HepG2 (cell line): ENCODE data around the gene ABCA3. TPM values are rescaled to one million over a fixed set of nuclear protein-coding genes. Genes with fewer than 3 reads are reported as not detected.

Experiments
- ARNT ChIP-seq: fragments of 450-650 bp; IDR thresholded peaks from 2 replicates; pipeline ENCODE4 v1.6.1; 2017
- CERS6 ChIP-seq: sonication (generic); formaldehyde crosslinking; IDR thresholded peaks from 2 replicates; pipeline ENCODE4 v1.5.0; 2020; ENCODE audit warnings: missing genetic modification reagents
- ETS1 ChIP-seq: sonication (generic); formaldehyde crosslinking; IDR thresholded peaks from 2 replicates; pipeline ENCODE4 v1.4.0; 2020; ENCODE audit warnings: missing genetic modification reagents
- FOXA1 ChIP-seq, 2 experiments: fragments of 450-650 bp in 1 of 2; sonication (generic) in 1 of 2; formaldehyde crosslinking in 1 of 2; IDR thresholded peaks; 2 replicates each; pipeline versions ENCODE4 v1.4.0 to v1.6.1; 2016 to 2020; ENCODE audit warnings: missing genetic modification reagents in 1 of 2
- KAT7 ChIP-seq: IDR thresholded peaks from 2 replicates; pipeline ENCODE4 v1.6.1; 2018; ENCODE audit warnings: borderline replicate concordance, missing compliant biosample characterization
- KAT8 ChIP-seq: IDR thresholded peaks from 2 replicates; pipeline ENCODE4 v1.6.1; 2016; ENCODE audit warnings: missing genetic modification reagents, missing compliant biosample characterization
- PHB2 ChIP-seq: fragments of 450-650 bp; IDR thresholded peaks from 2 replicates; pipeline ENCODE4 v1.6.1; 2018; ENCODE audit not compliant: partially characterized antibody
- POGZ ChIP-seq: sonication (generic); formaldehyde crosslinking; IDR thresholded peaks from 2 replicates; pipeline ENCODE4 v1.4.0; 2020; ENCODE audit warnings: mild to moderate bottlenecking, missing genetic modification reagents
- RCOR2 ChIP-seq: IDR thresholded peaks from 2 replicates; pipeline ENCODE4 v1.6.1; 2016; ENCODE audit warnings: missing biosample characterization, missing genetic modification reagents
- SAFB2 ChIP-seq: sonication (generic); formaldehyde crosslinking; IDR thresholded peaks from 2 replicates; pipeline ENCODE4 v1.5.1; 2020; ENCODE audit warnings: missing genetic modification reagents, low read depth, mild to moderate bottlenecking, borderline replicate concordance
- SP140L ChIP-seq: sonication (generic); formaldehyde crosslinking; IDR thresholded peaks from 2 replicates; pipeline ENCODE4 v1.4.0; 2020; ENCODE audit warnings: missing genetic modification reagents, borderline replicate concordance
- SRSF4 ChIP-seq: fragments of 200-400 bp; formaldehyde crosslinking; IDR thresholded peaks from one replicate; pipeline ENCODE4 v1.6.1; 2018; ENCODE audit warnings: mild to moderate bottlenecking, low read depth, low read length, moderate library complexity; ENCODE audit not compliant: poor library complexity, severe bottlenecking
- TEF ChIP-seq: sonication (generic); formaldehyde crosslinking; IDR thresholded peaks from 2 replicates; pipeline ENCODE4 v1.5.0; 2020; ENCODE audit warnings: missing genetic modification reagents
- THAP8 ChIP-seq: sonication (generic); formaldehyde crosslinking; IDR thresholded peaks from 2 replicates; pipeline ENCODE4 v1.5.1; 2020; ENCODE audit warnings: missing genetic modification reagents, mild to moderate bottlenecking, borderline replicate concordance
- YEATS2 ChIP-seq: sonication (generic); formaldehyde crosslinking; IDR thresholded peaks from 2 replicates; pipeline ENCODE4 v1.4.0; 2020; ENCODE audit warnings: missing genetic modification reagents, borderline replicate concordance
- YY1 ChIP-seq: IDR thresholded peaks from 2 replicates; pipeline ENCODE4 v1.6.1; 2011; ENCODE audit warnings: low read length, low read depth, moderate library complexity, mild to moderate bottlenecking; ENCODE audit not compliant: insufficient read depth, insufficient replicate concordance
- ZBTB33 ChIP-seq: sonication (generic); formaldehyde crosslinking; IDR thresholded peaks from 2 replicates; pipeline ENCODE4 v1.4.0; 2020; ENCODE audit warnings: missing genetic modification reagents
- ZFP91 ChIP-seq: sonication (generic); formaldehyde crosslinking; IDR thresholded peaks from 2 replicates; pipeline ENCODE4 v1.9.0; 2022; ENCODE audit warnings: missing genetic modification reagents, mild to moderate bottlenecking, borderline replicate concordance
- ZFX ChIP-seq: sonication (generic); formaldehyde crosslinking; IDR thresholded peaks from 2 replicates; pipeline ENCODE4 v1.4.0; 2020; ENCODE audit warnings: mild to moderate bottlenecking, low read depth, missing genetic modification reagents, moderate library complexity
- ZMYM4 ChIP-seq: sonication (generic); formaldehyde crosslinking; IDR thresholded peaks from 2 replicates; pipeline ENCODE4 v1.8.1; 2023; ENCODE audit warnings: mild to moderate bottlenecking, missing genetic modification reagents
- ZNF367 ChIP-seq: sonication (generic); formaldehyde crosslinking; IDR thresholded peaks from 2 replicates; pipeline ENCODE4 v1.4.0; 2020; ENCODE audit warnings: missing genetic modification reagents, borderline replicate concordance
- polyA plus RNA-seq, 8 experiments: library from polyadenylated mRNA; depleted of rRNA in 3 of 8; stranded (reverse) in 7 of 8; unstranded in 1 of 8; fragments of >200 nt; fragmentation: Illumina TruSeq in 4 of 8; extraction: Trizol in 4 of 8; gene quantifications; 2 replicates each; pipeline versions ENCODE4 v1.2.1 to v1.2.3, GENCODE V29; 2011 to 2016; ENCODE audit warnings: low read depth in 4 of 8, missing spikeins in 1 of 8, mixed read lengths in 1 of 8; ENCODE audit not compliant: insufficient read depth in 1 of 8
- total RNA-seq, 5 experiments: library from RNA; depleted of rRNA; stranded (reverse); fragments of >200 nt; fragmentation: Illumina TruSeq; extraction: Trizol; gene quantifications; 2 replicates each; pipeline ENCODE4 v1.2.3, GENCODE V29; 2016; ENCODE audit warnings: low read depth in 1 of 5

Gene ABCA3
- total and polyA plus RNA-seq, 2 of the 13 experiments (the other 11 are each of a cell fraction or from before 2014, with no cell fraction given): 0.60 to 1.5 TPM

- peak; percentile 73; the same call in 1 of the 2 replicates for TF ChIP-seq THAP8 (CRISPR knock-in tag)
- TF ChIP-seq YY1: peak; percentile 96
- no peak for TF ChIP-seq ETS1 (CRISPR knock-in tag)
- peak; percentile 25; the same call in 1 of the 2 replicates for TF ChIP-seq ZBTB33 (CRISPR knock-in tag)
- peak; percentile 81 for TF ChIP-seq KAT8 (CRISPR knock-in tag)
- no peak for TF ChIP-seq FOXA1 (IDR thresholded peaks at IDR 0.05)
- peak; percentile 58; the same call in 1 of the 2 replicates for TF ChIP-seq FOXA1 (CRISPR knock-in tag; IDR thresholded peaks at IDR 0.05)
- TF ChIP-seq KAT7 (CRISPR knock-in tag): peak; percentile 84; the same call in 1 of the 2 replicates
- peak; percentile 73; the same call in 1 of the 2 replicates for TF ChIP-seq YEATS2 (CRISPR knock-in tag)
- no peak; the same call in 1 of the 2 replicates for TF ChIP-seq ZNF367 (CRISPR knock-in tag)
- TF ChIP-seq SRSF4: no peak
- no peak for TF ChIP-seq SP140L
- no peak for TF ChIP-seq ARNT
- TF ChIP-seq RCOR2: peak; percentile 35; the same call in 1 of the 2 replicates
- TF ChIP-seq POGZ: peak; percentile 71
- peak; percentile 93; the same call in 1 of the 2 replicates for TF ChIP-seq ZFP91
- no peak for TF ChIP-seq CERS6 (CRISPR knock-in tag)
- 0 out of 2 replicates have a peak, but pooled peaks have one; percentile 23 for TF ChIP-seq TEF (CRISPR knock-in tag)
- TF ChIP-seq SAFB2 (CRISPR knock-in tag): peak; percentile 43; the same call in 1 of the 2 replicates
- TF ChIP-seq PHB2: no peak
- 0 out of 2 replicates have a peak, but pooled peaks have one; percentile 11 for TF ChIP-seq ZMYM4 (CRISPR knock-in tag)
- peak; percentile 98 for TF ChIP-seq ZFX (CRISPR knock-in tag)
These were observed 89.0 kb downstream of the ABCA3 start, which contains the start of gene ECI1 (continued) for GRCh38 chr16:2251296-2252111.
